Lower lobe of right lung (tissue), 2 donors: ENCODE data around the gene OR11A1. TPM values are rescaled to one million over a fixed set of nuclear protein-coding genes. Genes with fewer than 3 reads are reported as not detected.

ENCODE experiments used
- ATAC-seq, 2 donors: fragments of 200-7000 bp; cut with Tn5 transposase; one replicate each; pipeline ENCODE4 v1.9.1; 2020 to 2022; ENCODE audit warnings: mild to moderate bottlenecking in 2 of 2, moderate library complexity in 2 of 2
- DNase-seq: peaks from one replicate; pipeline ENCODE4 v3.0.0-alpha.2; 2020
- H3K27ac ChIP-seq: fragments of 200-600 bp; one replicate; pipeline ENCODE4 v1.8.0; 2022
- H3K27me3 ChIP-seq: fragments of 200-600 bp; one replicate; pipeline ENCODE4 v1.8.0; 2022; ENCODE audit warnings: low read depth
- H3K36me3 ChIP-seq: fragments of 200-600 bp; one replicate; pipeline ENCODE4 v1.8.0; 2022; ENCODE audit warnings: mild to moderate bottlenecking
- H3K4me1 ChIP-seq: fragments of 200-600 bp; one replicate; pipeline ENCODE4 v1.8.0; 2022
- H3K4me3 ChIP-seq: fragments of 200-600 bp; one replicate; pipeline ENCODE4 v1.8.0; 2022; ENCODE audit warnings: mild to moderate bottlenecking
- H3K9me3 ChIP-seq: fragments of 200-600 bp; one replicate; pipeline ENCODE4 v1.8.0; 2022
- intact Hi-C: fragments of 100-400 bp; cut with DNase I; formaldehyde crosslinking; loops from one replicate; pipeline ENCODE4 v1.11.0; 2022
- total RNA-seq: library from RNA; stranded (reverse); fragmentation: NEBNext Ultra II Directional; extraction: Animal tissue kit (Norgen Biotek cat#: 25700); gene quantifications from one replicate; pipeline ENCODE4 v1.2.1, GENCODE V29; 2021
- TF ChIP-seq, protein P1 (sequence below): fragments of 200-600 bp; IDR thresholded peaks from one replicate; pipeline ENCODE4 v1.8.0; 2022; ENCODE audit warnings: antibody characterized with exemption, mild to moderate bottlenecking
- donor health status: DM: no; HTN: yes; CAD: no; lungs with severe emphysema.

Gene OR11A1
- total RNA-seq, 1 donor from 2014 or later: not detected

- TF ChIP-seq, protein P1, sequence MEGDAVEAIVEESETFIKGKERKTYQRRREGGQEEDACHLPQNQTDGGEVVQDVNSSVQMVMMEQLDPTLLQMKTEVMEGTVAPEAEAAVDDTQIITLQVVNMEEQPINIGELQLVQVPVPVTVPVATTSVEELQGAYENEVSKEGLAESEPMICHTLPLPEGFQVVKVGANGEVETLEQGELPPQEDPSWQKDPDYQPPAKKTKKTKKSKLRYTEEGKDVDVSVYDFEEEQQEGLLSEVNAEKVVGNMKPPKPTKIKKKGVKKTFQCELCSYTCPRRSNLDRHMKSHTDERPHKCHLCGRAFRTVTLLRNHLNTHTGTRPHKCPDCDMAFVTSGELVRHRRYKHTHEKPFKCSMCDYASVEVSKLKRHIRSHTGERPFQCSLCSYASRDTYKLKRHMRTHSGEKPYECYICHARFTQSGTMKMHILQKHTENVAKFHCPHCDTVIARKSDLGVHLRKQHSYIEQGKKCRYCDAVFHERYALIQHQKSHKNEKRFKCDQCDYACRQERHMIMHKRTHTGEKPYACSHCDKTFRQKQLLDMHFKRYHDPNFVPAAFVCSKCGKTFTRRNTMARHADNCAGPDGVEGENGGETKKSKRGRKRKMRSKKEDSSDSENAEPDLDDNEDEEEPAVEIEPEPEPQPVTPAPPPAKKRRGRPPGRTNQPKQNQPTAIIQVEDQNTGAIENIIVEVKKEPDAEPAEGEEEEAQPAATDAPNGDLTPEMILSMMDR: no peak
- intact Hi-C loops: no loop called here
- H3K9me3 ChIP-seq: no peaks in the 10 kb centered on the region
- no peaks in the 10 kb centered on the region for H3K4me1 ChIP-seq
- ATAC-seq (no peak), DNase-seq (no peak)
- no peaks in the 10 kb centered on the region for H3K27me3 ChIP-seq
- H3K36me3 ChIP-seq: no peaks in the 10 kb centered on the region
- no peak overlapping the region for H3K27ac ChIP-seq
- H3K4me3 ChIP-seq: no peak overlapping the region
These were observed 37.3 kb upstream of the OR11A1 start for GRCh38 chr6:29494131-29494530.

DNA sequence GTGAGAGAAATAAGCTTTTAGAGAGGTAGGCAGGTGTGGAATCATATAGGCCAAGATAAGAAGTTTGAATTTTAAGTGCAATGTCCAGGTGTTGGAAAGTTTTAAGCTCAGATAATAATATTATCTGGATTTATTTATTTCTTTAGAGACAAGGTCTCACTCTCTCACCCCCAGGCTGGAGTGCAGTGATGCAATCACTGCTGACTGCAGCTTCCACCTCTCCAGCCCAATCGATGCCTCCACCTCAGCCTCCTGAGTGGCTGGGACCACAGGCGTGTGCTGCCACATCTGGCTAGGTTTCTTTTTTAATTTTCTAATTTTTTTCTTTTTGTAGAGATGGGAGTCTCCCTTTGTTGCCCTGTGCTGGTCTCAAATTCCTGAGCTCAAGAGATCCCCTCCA is 36.4 kb upstream of the OR11A1 start:
- no peaks in the 10 kb centered on the region for H3K9me3 ChIP-seq
- ATAC-seq (no peak), DNase-seq (no peak)
- TF ChIP-seq, protein P1: no peak
- H3K27ac ChIP-seq: no peak overlapping the region
- H3K4me3 ChIP-seq: no peak overlapping the region
- intact Hi-C loops: no loop called here
- H3K27me3 ChIP-seq: no peaks in the 10 kb centered on the region
- no peaks in the 10 kb centered on the region for H3K36me3 ChIP-seq
- no peaks in the 10 kb centered on the region for H3K4me1 ChIP-seq

DNA sequence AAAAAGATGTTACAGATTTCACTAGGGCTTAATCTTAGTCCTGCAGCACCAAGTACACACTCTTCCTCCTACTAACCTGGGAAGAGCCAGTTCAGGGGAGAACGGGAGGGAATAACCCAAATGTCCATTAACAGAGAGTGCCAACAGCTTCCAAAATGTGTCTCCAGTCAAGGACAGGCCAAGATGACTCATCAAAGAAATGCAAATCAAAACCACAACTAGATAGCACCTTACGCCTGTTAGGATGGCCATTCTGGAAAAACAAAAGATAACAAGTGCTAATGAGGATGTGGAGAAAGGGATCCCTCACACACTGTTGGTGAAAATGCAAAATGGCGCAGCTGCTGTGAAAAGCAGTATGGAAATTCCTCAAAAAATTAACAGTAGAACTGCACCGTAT is 34.7 kb upstream of the OR11A1 start:
- no peaks in the 10 kb centered on the region for H3K27me3 ChIP-seq
- no peaks in the 10 kb centered on the region for H3K36me3 ChIP-seq
- no peaks in the 10 kb centered on the region for H3K4me1 ChIP-seq
- TF ChIP-seq, protein P1: no peak
- intact Hi-C loops: no loop called here
- no peaks in the 10 kb centered on the region for H3K9me3 ChIP-seq
- no peak overlapping the region for H3K27ac ChIP-seq
- no peak overlapping the region for H3K4me3 ChIP-seq
- no peak for DNase-seq
- ATAC-seq: no peak

GRCh38 chr6:29490552-29490951 is 33.7 kb upstream of the OR11A1 start:
- Histone ChIP-seq H3K4me3 (no peak overlapping the region), H3K27ac (no peak overlapping the region), H3K36me3 (no peaks in the 10 kb centered on the region), H3K4me1 (no peaks in the 10 kb centered on the region), H3K27me3 (no peaks in the 10 kb centered on the region), H3K9me3 (no peaks in the 10 kb centered on the region)
- no peak for ATAC-seq
- TF ChIP-seq, protein P1: no peak
- DNase-seq: no peak
- intact Hi-C loops: no loop called here

- no peaks in the 10 kb centered on the region for H3K9me3 ChIP-seq
- no peak overlapping the region for H3K27ac ChIP-seq
- TF ChIP-seq, protein P1: no peak
- no peak overlapping the region for H3K4me3 ChIP-seq
- H3K4me1 ChIP-seq: no peaks in the 10 kb centered on the region
- ATAC-seq: no peak
- intact Hi-C loops: no loop called here
- no peaks in the 10 kb centered on the region for H3K36me3 ChIP-seq
- DNase-seq: no peak
- no peaks in the 10 kb centered on the region for H3K27me3 ChIP-seq
These were observed 33.2 kb upstream of the OR11A1 start for GRCh38 chr6:29490055-29490454.

GRCh38 chr6:29489286-29489685 is 32.4 kb upstream of the OR11A1 start:
- H3K27me3 ChIP-seq: no peaks in the 10 kb centered on the region
- no peak overlapping the region for H3K27ac ChIP-seq
- no peaks in the 10 kb centered on the region for H3K4me1 ChIP-seq
- intact Hi-C loops: no loop called here
- H3K4me3 ChIP-seq: no peak overlapping the region
- H3K36me3 ChIP-seq: no peaks in the 10 kb centered on the region
- DNase-seq: no peak
- no peak for ATAC-seq
- TF ChIP-seq, protein P1: no peak
- H3K9me3 ChIP-seq: no peaks in the 10 kb centered on the region
